Liver (tissue), 9 donors: ENCODE measurements around the gene NDFIP1. TPM values are rescaled to one million over a fixed set of nuclear protein-coding genes. Genes with fewer than 3 reads are reported as not detected.

Source experiments
- DNase-seq: peaks from one replicate; pipeline ENCODE4 v3.0.0-alpha.2; 2017; ENCODE audit warnings: low spot score
- H3K27ac ChIP-seq, 2 donors: one replicate each; pipeline ENCODE4 v1.7.0; 2013; ENCODE audit warnings: inconsistent platforms in 2 of 2, low read length in 2 of 2, control low read depth in 1 of 2, low read depth in 1 of 2, mild to moderate bottlenecking in 1 of 2
- H3K27me3 ChIP-seq, 4 donors: one replicate each; pipeline versions ENCODE4 v1.6.1 to v1.7.0; 2013; ENCODE audit warnings: low read length in 3 of 4, inconsistent platforms in 1 of 4, mild to moderate bottlenecking in 1 of 4, moderate library complexity in 1 of 4; ENCODE audit not compliant: control insufficient read depth in 4 of 4, insufficient read depth in 4 of 4
- H3K36me3 ChIP-seq, 4 donors: one replicate each; pipeline versions ENCODE4 v1.6.1 to v1.7.0; 2013; ENCODE audit warnings: low read length in 3 of 4, mild to moderate bottlenecking in 3 of 4, low read depth in 1 of 4, moderate library complexity in 1 of 4; ENCODE audit not compliant: control insufficient read depth in 4 of 4, insufficient read depth in 3 of 4
- H3K4me1 ChIP-seq, 4 donors: one replicate each; pipeline versions ENCODE4 v1.6.1 to v1.7.0; 2013; ENCODE audit warnings: low read length in 3 of 4, mild to moderate bottlenecking in 3 of 4, moderate library complexity in 1 of 4; ENCODE audit not compliant: control insufficient read depth in 4 of 4, insufficient read depth in 4 of 4
- H3K4me3 ChIP-seq, 3 donors: one replicate each; pipeline versions ENCODE4 v1.6.1 to v1.7.0; 2013; ENCODE audit warnings: low read length in 3 of 3, control low read depth in 1 of 3, low read depth in 1 of 3, mild to moderate bottlenecking in 1 of 3
- H3K9ac ChIP-seq, 2 donors: one replicate each; pipeline ENCODE4 v1.7.0; 2013; ENCODE audit warnings: low read length in 2 of 2, mild to moderate bottlenecking in 2 of 2, moderate library complexity in 2 of 2, control low read depth in 1 of 2, low read depth in 1 of 2
- H3K9me3 ChIP-seq, 4 donors: one replicate each; pipeline versions ENCODE4 v1.6.1 to v1.7.0; 2013; ENCODE audit warnings: low read length in 3 of 4; ENCODE audit not compliant: control insufficient read depth in 4 of 4
- ATF3 ChIP-seq: IDR thresholded peaks from 2 replicates; pipeline ENCODE4 v1.6.1; 2016; ENCODE audit warnings: antibody characterized with exemption
- CTCF ChIP-seq: fragments of 150-350 bp; IDR thresholded peaks from 2 replicates; pipeline ENCODE4 v1.5.1; 2017; ENCODE audit warnings: improper control_type of control experiment, low read depth, low read length; ENCODE audit not compliant: missing input control
- EGR1 ChIP-seq, 2 donors: IDR thresholded peaks; 2 replicates each; pipeline ENCODE4 v1.6.1; 2016 to 2018; ENCODE audit warnings: antibody characterized with exemption in 2 of 2, low read depth in 2 of 2
- FOXA2 ChIP-seq: IDR thresholded peaks from 2 replicates; pipeline ENCODE4 v1.6.1; 2016; ENCODE audit warnings: antibody characterized with exemption
- GABPA ChIP-seq, 2 donors: IDR thresholded peaks in 1 of 2; conservative IDR thresholded peaks in 1 of 2; 2 replicates each; pipeline ENCODE4 v1.6.1; 2016; ENCODE audit warnings: antibody characterized with exemption in 2 of 2, mild to moderate bottlenecking in 1 of 2, moderate library complexity in 1 of 2
- JUND ChIP-seq, 2 donors: IDR thresholded peaks; 2 replicates each; pipeline ENCODE4 v1.6.1; 2016; ENCODE audit warnings: antibody characterized with exemption in 2 of 2
- MAX ChIP-seq: IDR thresholded peaks from 2 replicates; pipeline ENCODE4 v1.6.1; 2016; ENCODE audit warnings: antibody characterized with exemption
- RAD21 ChIP-seq, 2 donors: IDR thresholded peaks; 2 replicates each; pipeline ENCODE4 v1.6.1; 2016; ENCODE audit warnings: antibody characterized with exemption in 2 of 2, mild to moderate bottlenecking in 2 of 2
- REST ChIP-seq: IDR thresholded peaks from 2 replicates; pipeline ENCODE4 v1.6.1; 2016; ENCODE audit warnings: antibody characterized with exemption, mild to moderate bottlenecking
- SP1 ChIP-seq: IDR thresholded peaks from 2 replicates; pipeline ENCODE4 v1.6.1; 2018; ENCODE audit warnings: antibody characterized with exemption, mild to moderate bottlenecking
- ZBTB33 ChIP-seq: IDR thresholded peaks from 2 replicates; pipeline ENCODE4 v1.6.1; 2016; ENCODE audit warnings: antibody characterized with exemption
- WGBS: extraction: QIAGEN DNeasy Blood & Tissue Kit; methylation state at CpG from one replicate; pipeline ENCODE4 v1.1.7; 2013; 5-methylcytosine and 5-hydroxymethylcytosine counted together
- polyA plus RNA-seq, 2 donors: library from polyadenylated mRNA; stranded (reverse) in 1 of 2; unstranded in 1 of 2; fragments of 200-250 nt in 1 of 2; fragments of >200 nt in 1 of 2; fragmentation: Nextera tagmentation in 1 of 2; extraction: Ambion mirVana in 1 of 2; gene quantifications; one replicate each; pipeline versions ENCODE4 v1.2.1 to v1.2.3, GENCODE V29; 2013 to 2015
- total RNA-seq, 2 donors: library from RNA; depleted of rRNA; stranded (reverse); fragments of >200 nt; gene quantifications; one replicate each; pipeline ENCODE4 v1.2.3, GENCODE V29; 2014
- donor health status: healthy.
- donor health status: healthy.
- donor health status: healthy.
- donor health status: healthy.
- donor health status: healthy.

Gene NDFIP1
- total and polyA plus RNA-seq, 4 donors, result 43.5 to 68.1 (median 57.1) TPM

GRCh38 chr5:142181096-142181495, 72.5 kb downstream of the NDFIP1 start:
- 90% methylated on average over 6 of the region's 6 CpGs for WGBS
- no peaks in the 10 kb centered on the region for H3K27me3 ChIP-seq
- TF ChIP-seq ATF3 (no peak), RAD21 (IDR thresholded peaks at IDR 0.05) (no peak), SP1 (no peak), EGR1 (IDR thresholded peaks at IDR 0.05; ENCODE audit: low read depth in 2 of 2) (no peak), FOXA2 (no peak)
- H3K36me3 ChIP-seq, result no peaks in the 10 kb centered on the region
- H3K4me3 ChIP-seq, result no peak overlapping the region
- H3K9me3 ChIP-seq, result no peaks in the 10 kb centered on the region
- no peak overlapping the region for H3K9ac ChIP-seq
- H3K27ac ChIP-seq, result no peak overlapping the region
- H3K4me1 ChIP-seq, result no peaks in the 10 kb centered on the region
- DNase-seq, result no peak

- Histone ChIP-seq H3K27ac (no peak overlapping the region), H3K27me3 (no peaks in the 10 kb centered on the region), H3K9me3 (no peaks in the 10 kb centered on the region), H3K36me3 (no peaks in the 10 kb centered on the region), H3K4me1 (no peaks in the 10 kb centered on the region), H3K9ac (no peak overlapping the region), H3K4me3 (no peak overlapping the region)
- WGBS, result 80% methylated on average over 7 of the region's 7 CpGs
- no peak for DNase-seq
- no peak for TF ChIP-seq JUND (IDR thresholded peaks at IDR 0.05)
- no peak for TF ChIP-seq GABPA (IDR thresholded peaks at IDR 0.05 in 1 of 2, conservative IDR thresholded peaks at IDR 0.05 in 1 of 2)
- no peak for TF ChIP-seq ATF3
- TF ChIP-seq CTCF, result no peak
- no peak for TF ChIP-seq EGR1 (IDR thresholded peaks at IDR 0.05; ENCODE audit: low read depth in 2 of 2)
- TF ChIP-seq REST, result no peak
- no peak for TF ChIP-seq ZBTB33
- TF ChIP-seq MAX, result no peak
These were observed 73.1 kb downstream of the NDFIP1 start for GRCh38 chr5:142181547-142182163.
